DMS114 treated with DMSO at 0.1 percent for 48 hours (cell line): Measurements from ENCODE around the gene PSMA2.
A peak's percentile ranks its signal among the peaks of the same experiment; 100 is the strongest.
"Not testable (repeated sequence)": the region's sequence is repeated elsewhere in the genome, so short reads cannot be mapped to it uniquely, and the experiment has no call there.

Source experiments
- DNase-seq: peaks from one replicate; lab custom pipeline; 2025; ENCODE audit not compliant: unreplicated experiment; lab: John Stamatoyannopoulos, UW

Gene PSMA2

DNA sequence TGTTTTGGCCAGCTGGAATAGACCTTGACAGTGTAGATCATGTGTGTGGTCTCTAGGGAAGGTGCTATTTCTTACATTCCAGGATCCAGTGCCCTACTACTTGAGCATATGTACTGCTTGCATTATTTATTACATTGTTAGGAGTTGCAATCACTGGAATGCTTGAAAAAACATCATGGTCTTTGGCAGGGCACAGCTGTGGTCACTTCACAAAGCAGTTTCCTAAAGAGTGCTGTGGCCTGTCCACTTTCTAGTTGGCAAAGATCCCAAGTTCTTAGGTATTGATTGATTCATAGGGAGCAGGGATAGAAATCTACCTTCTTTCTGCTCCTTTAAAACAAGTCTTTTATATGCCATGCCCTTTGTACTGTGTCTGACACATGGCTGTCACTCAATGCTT lies 24.7 kb downstream of the PSMA2 start:
- DNase-seq = no peak

DNA sequence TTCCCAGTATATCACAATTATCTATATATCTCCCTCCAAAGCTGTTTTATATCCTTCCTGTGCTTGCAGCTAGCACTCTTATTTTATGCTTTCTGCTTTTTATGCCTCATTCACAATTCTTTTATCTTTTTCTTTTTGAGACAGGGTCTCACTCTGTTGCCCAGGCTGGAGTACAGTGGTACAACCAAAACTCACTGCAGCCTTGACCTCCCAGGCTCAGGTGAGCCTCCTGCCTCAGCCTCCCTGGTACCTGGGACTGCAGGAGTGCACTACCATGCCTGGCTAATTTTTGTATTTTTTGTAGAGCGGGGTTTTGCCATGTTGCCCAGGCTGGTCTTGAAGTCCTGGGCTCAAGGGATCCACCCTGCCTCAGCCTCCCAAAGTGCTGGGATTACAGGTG lies 25.8 kb downstream of the PSMA2 start:
- DNase-seq = no peak

DNA sequence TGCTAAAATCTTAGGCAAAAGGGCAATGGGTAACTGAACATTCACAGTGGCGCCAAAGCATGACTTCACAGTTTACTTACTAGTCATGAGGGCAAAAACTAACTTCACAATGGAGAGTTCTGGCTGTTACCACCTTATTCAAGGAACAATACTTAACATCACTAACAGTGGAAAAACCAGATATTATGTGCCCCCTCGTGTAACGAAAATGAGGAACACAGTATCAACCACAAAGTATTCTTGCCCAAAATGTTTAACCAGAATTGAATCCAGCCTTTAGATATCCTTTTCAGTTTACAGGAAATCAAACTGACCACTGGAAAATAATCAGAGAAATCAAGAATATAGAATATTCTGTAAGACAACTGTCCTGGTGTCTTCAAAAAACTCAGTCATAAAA lies 29.6 kb downstream of the PSMA2 start:
- DNase-seq = no peak

DNA sequence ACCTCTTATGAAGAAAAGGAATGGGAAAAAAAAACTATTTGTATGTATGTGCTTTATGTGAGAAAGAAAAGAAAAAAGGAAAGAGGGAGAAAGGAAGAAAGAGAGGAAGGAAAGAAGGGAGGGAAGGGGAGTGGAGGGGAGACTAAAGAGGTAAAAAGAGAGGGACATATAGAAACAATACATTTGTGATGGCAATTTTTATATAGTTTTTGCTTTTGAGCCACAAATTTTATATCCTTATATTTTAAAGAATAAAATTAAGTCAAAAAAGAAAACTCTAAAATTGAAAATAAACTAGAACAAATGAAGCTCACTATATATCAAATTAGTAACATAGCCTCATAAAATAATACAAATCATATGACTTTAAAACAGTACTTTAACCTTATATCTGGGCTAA lies 31.1 kb downstream of the PSMA2 start:
- no peak for DNase-seq

DNA sequence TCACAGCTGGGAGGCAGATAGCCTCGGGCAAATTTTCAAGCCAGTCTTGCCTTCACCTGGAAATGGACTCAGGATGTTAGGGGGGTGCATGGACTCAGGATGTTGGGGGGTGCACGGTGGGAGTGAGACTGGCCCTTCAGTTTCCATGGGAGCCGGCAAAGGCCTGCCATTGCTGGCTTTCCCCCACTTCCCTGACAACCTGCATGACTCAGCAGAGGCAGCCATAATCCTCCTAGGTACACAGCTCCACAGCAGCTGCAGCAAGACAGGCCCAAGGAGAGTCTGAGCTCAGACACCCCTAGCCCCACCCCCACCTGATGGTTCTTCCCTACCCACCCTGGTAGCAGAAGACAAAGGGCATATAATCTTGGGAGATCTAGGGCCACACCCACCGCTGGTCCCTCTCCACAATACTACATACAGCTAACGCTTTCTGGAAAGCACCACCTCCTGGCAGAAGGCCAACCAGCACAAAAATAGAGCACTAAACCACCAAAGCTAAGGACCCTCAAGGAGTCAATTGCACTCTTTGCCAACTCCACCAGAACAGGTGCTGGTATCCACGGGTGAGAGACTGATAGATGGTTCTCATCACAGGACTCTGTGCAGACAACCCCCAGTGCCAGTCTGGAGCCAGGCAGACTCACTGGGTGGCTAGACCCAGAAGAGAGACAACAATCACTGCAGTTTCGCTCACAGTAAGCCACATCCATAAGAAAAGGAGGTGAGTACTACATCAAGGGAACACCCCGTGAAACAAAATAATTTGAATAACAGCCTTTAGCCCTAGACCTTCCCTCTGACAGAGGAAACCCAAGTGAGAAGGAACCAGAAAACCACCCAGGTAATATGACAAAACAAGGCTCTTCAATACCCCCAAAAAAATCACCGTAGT lies 38.4 kb downstream of the PSMA2 start:
- no peak for DNase-seq

DNA sequence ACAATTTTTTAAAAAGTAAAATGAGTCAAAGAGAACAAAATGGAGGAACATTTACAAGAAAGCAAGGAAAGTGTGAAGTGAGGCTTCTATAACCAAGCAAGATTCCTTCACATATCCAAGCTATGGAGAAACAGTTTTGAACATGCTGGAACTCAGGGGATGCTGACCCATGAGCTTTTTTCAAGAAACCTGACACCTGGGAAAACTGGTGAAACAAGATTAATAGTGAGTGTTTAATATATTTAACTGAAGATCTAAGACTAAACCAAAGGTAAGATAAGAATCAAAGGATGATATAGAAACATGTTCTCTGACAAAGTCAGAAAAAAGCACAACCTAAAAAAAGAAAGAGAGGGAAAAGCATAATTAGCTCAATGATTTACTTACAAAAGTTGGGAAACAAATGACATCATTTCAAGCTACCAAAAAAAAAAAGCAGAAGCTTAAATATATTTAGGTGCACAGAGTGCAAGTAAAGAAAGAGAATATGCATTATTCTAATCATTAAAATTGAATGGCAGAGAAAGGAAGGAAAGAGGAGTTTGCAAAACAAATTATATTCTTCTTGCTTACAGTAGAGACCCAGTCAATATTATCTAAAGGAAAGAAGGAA lies 45.0 kb downstream of the PSMA2 start:
- DNase-seq = no peak

DNA sequence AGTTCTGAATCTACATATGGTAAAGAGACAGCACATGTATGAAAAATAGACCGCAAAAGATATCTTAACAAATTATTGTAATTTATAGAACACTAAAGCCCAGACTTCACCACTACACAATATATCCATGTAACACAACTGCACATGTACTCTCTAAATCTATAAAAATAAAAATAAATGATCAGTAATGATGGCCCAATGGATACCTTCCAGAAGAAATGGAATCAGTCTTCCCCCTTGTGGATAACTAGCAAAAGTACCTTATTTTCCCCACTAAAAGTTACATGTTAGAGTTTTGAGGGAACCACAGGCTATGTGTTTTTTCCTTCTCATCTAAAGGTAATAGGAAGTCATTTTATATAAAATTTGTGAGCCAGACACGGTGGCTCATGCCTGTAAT lies 45.8 kb downstream of the PSMA2 start:
- peak; percentile 43 for DNase-seq

DNA sequence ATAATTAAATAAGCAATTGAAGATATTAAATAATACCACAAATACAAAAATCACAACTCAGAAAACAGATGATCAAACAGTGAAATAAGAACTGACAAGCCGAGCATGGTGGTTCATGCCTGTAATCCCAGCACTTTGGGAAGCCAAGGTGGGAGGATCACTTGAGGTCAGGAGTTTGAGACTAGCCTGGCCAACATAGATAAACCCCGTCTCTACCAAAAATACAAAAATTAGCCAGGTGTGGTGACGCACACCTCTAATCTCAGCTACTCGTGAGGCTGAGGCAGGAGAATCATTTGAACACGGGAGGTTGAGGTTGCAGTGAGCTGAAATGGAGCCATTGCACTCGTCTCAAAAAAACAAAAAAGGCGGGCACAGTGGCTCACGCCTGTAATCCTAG lies 46.8 kb downstream of the PSMA2 start:
- DNase-seq = not testable (repeated sequence)

DNA sequence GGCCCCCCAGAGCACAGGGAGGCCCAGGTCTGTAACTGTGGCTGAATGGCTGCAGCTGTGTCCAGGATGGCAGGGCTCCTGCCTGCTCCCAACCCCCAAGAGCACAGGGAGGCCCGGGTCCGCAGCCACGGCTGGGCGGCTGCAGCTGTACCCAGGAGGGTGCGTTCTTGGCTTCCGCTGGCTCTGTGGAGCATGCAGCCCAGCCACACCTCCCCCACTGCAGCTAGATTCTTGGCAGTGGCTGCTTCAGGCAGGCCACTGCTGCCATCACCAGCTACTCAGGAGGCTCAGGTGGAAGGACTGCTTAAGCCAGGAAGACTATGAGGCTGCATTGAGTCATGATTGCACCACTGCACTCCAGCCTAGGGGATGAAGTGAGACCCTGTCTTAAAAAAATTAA lies 48.0 kb downstream of the PSMA2 start:
- no peak for DNase-seq

DNA sequence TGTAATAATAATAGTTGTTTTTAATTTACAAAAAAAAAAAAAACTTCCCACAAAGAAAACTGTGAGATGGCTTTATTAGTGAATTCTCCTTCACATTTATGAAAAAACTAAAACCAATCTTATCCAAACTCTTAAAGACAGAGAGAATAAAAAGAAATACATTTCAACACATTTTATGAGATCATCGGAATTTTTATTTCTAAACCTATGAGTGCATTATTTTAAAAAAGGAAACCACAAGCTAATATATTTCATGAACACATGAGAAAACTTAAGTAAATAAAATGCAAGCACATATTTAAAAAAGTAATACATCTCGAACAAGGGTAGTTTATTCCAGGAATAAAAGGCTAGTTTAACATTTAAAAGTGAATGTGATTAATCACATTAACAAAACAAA lies 51.6 kb downstream of the PSMA2 start:
- no peak for DNase-seq

DNA sequence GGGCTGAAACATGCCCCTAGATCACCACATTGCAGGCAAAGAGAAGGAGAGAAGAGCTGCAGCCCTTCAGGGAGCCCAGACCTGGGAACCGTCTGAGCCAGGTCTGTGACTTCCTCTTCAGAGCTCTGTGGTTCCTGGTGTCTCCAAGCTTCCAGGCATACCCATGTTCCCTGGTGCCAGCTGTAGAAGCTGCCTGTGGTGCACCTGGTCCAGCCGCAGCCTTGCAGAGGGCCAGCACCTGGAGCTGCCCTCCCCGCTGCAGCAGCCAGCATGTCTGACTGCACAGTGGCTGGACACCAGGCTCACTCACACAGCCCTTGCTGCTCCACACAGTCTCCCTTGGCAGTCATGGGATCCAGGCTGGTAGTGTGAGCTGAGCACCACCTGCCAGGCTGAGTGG lies 53.7 kb downstream of the PSMA2 start:
- no peak for DNase-seq

DNA sequence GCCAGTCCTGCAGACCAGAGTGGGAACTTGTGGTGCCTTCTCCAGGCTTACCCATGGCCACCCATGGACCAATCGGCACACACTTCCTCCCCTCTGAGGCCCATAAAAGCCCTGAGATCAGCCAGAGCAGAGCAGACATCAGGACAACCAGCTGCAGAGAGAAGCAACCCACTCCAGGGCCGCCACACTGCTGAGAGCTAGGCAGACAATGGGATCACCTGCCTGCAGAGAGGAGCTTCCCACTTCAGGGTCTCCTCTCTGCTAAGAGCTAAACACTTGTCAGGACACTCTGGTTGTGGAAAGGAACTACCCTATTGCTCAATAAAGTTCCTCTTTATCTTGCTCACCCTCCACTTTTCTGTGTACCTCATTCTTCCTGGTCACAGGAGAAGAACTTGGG lies 54.1 kb downstream of the PSMA2 start:
- DNase-seq = no peak

DNA sequence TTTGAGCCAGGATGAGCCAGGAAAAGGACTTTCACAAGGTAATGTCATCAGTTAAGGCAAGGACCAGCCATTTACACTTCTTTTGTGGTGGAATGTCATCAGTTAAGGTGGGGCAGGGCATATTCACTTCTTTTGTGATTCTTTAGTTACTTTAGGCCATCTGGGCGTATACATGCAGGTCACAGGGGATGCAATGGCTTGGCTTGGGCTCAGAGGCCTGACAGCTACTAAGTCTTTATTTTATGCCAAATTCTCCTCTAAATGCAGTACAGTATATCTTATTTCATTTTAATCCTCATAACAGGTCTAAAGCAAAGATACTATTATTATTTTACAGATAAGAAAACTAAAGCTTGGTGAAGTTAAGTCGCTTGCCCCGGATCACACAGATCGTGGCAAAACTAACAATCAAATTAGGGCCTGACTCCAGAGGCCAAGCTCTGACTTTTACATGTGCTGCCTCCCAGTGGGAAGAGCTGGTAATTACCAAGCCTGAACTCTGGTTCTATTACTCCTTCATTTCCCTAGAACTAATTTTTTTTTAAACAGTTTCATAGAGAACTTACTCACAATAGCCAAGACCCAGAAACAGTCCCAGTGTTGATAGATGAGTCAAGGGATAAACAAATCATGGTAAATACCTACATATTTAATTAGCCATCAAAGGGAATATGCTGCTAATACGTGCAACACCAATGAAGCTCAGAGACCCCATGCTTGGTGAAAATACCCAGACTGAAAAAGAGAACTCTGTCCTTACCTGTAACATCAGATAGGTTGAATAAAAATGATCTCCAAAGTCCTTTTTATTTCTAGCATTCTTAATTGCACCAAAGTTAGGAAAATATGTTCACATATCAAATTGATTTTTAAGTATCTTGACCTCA lies 55.5 kb downstream of the PSMA2 start:
- peak; percentile 32 for DNase-seq

DNA sequence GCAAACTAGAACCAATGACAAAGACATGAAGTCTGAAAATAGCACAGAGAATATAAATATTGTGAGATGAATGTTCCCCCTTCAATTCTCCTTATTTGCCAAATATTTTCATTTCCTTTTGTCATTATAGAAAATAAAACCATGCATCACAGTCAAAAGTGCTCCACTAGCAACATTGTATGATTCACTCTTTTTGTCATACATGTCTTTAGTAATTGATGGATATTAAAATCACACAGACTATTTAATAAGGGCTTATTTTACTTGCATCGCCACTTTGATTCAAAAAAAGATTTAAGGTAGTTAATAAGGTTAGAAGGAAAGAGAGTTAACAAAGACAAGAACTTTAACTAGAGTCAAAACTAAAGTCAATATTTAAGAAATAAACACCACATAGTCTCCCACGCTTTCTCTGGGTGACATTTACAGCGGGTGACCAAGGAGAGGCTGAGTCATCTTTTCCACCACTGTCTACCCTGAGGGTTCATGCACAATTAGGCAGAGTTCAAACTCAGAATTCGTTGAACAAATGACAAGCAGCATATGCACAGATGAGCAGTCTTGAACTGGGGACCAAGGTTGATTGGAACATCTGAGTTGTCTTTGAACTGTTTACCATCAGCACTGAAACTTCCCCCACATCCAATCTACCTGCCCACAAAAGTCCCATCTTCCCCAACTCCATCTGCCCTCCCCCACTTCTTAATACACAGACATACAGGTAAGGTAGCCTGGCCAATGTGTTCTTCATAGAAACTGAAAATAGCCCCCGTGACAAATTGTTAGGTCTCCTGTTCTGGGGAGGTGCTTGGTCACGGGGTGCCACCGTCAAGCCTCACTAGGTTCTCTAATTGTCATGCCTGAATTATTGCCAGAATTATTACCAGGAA lies 62.6 kb downstream of the PSMA2 start:
- no peak for DNase-seq

DNA sequence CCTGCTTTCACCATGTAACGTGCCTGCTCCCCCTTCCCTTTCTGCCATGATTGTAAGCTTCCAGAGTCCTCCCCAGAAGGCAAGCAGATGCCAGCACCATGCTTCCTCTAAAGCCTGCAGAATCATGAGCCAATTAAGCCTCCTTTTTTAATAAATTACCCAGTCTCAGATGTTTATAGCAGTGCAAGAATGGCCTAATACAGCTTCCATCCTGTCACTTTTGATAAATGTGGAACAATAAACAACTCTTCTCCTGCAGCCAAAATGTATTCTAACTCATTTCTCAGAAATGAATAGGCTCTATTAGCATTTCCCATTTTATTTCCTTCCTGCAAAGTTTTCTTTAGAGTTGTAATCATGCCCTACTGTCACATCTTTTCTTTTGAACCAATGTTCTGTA lies 63.5 kb downstream of the PSMA2 start:
- DNase-seq = no peak
